Endothelial cell of umbilical vein (primary cell): Measurements from ENCODE around the gene PGF. TPM values are rescaled to one million over a fixed set of nuclear protein-coding genes. Genes with fewer than 3 reads are reported as not detected.

Source experiments
- BruUV-seq: library from RNA; stranded (reverse); fragments of 400-500 nt; replicated peaks from 2 replicates; lab custom pipeline; 2021; lab: Mats Ljungman, UMichigan
- CTCF ChIA-PET: fragments of 300-600, 350-600 bp; sonication (Branson Sonifier 250); formaldehyde crosslinking; loops from one replicate; lab custom pipeline; 2021; ENCODE audit warnings: antibody characterized with exemption, inconsistent platforms; lab: Charles Lee
- POLR2A ChIA-PET: fragments of 300-600, 350-600 bp; sonication (Branson Sonifier 250); formaldehyde crosslinking; loops from one replicate; lab custom pipeline; 2021; ENCODE audit warnings: antibody characterized with exemption, inconsistent platforms; lab: Charles Lee
- DNase-seq: peaks from one replicate; pipeline ENCODE4 v3.0.0-alpha.2; 2011; ENCODE audit warnings: low read depth, low spot score
- FAIRE-seq: peaks from 2 replicates; lab custom pipeline; 2011; peaks lifted over from hg19 to GRCh38; lab: Jason Lieb, UNC
- H2AFZ ChIP-seq: 2 replicates; pipeline ENCODE4 v1.6.0; 2012; ENCODE audit warnings: low read depth, low read length, control low read depth, inconsistent platforms
- H3K27ac ChIP-seq: 2 replicates; pipeline ENCODE4 v1.5.1; 2011; ENCODE audit warnings: low read depth, mild to moderate bottlenecking, control low read depth, low read length, moderate library complexity; ENCODE audit not compliant: insufficient read depth
- H3K27me3 ChIP-seq, 2 experiments: 2 replicates each; pipeline versions ENCODE4 v1.6.0 to v1.6.1; 2011; ENCODE audit warnings: low read length in 2 of 2, mixed read lengths in 1 of 2; ENCODE audit not compliant: control insufficient read depth in 2 of 2, insufficient read depth in 2 of 2
- H3K36me3 ChIP-seq, 2 experiments: 2 replicates in 1 of 2; 3 replicates in 1 of 2; pipeline ENCODE4 v1.5.1; 2011; ENCODE audit warnings: low read length in 2 of 2, mild to moderate bottlenecking in 1 of 2, moderate library complexity in 1 of 2; ENCODE audit not compliant: control insufficient read depth in 2 of 2, insufficient read depth in 2 of 2; ENCODE audit errors: extremely low read depth in 1 of 2
- H3K4me1 ChIP-seq: 3 replicates; pipeline ENCODE4 v1.5.1; 2011; ENCODE audit warnings: mild to moderate bottlenecking, low read length; ENCODE audit not compliant: control insufficient read depth, insufficient read depth; ENCODE audit errors: extremely low read depth
- H3K4me2 ChIP-seq: 2 replicates; pipeline ENCODE4 v1.6.1; 2011; ENCODE audit warnings: low read length, control low read depth, mixed read lengths; ENCODE audit not compliant: insufficient read depth
- H3K4me3 ChIP-seq, 3 experiments: fragments of 200-600 bp in 1 of 3; sonication (generic), shearing (Covaris generic) in 1 of 3; replicated peaks in 1 of 3; 2 replicates each; pipeline ENCODE4 v1.5.1; 2011 to 2016; ENCODE audit warnings: control low read depth in 3 of 3, low read length in 3 of 3, mild to moderate bottlenecking in 2 of 3, inconsistent platforms in 1 of 3, low read depth in 1 of 3, moderate library complexity in 1 of 3; ENCODE audit not compliant: insufficient read depth in 1 of 3
- H3K79me2 ChIP-seq: 2 replicates; pipeline ENCODE4 v1.6.0; 2012; ENCODE audit warnings: low read length, inconsistent platforms; ENCODE audit not compliant: control insufficient read depth, insufficient read depth
- H3K9ac ChIP-seq: replicated peaks from 2 replicates; pipeline ENCODE3; 2011; ENCODE audit warnings: low read length, control low read depth; ENCODE audit not compliant: insufficient read depth; ENCODE audit errors: extremely low read depth
- H3K9me1 ChIP-seq: replicated peaks from 3 replicates; pipeline ENCODE4 v1.6.0; 2011; ENCODE audit warnings: mild to moderate bottlenecking, low read length; ENCODE audit not compliant: control insufficient read depth, insufficient read depth; ENCODE audit errors: extremely low read depth
- H3K9me3 ChIP-seq: replicated peaks from 2 replicates; pipeline ENCODE4 v1.5.1; 2012; ENCODE audit warnings: low read length, inconsistent platforms; ENCODE audit not compliant: control insufficient read depth, insufficient read depth
- H4K20me1 ChIP-seq: replicated peaks from 2 replicates; pipeline ENCODE3; 2011; ENCODE audit warnings: mild to moderate bottlenecking, low read length; ENCODE audit not compliant: control insufficient read depth, insufficient read depth; ENCODE audit errors: extremely low read depth
- CTCF ChIP-seq, 2 donors: IDR thresholded peaks; 1 replicate in 1 of 2; 2 replicates in 1 of 2; pipeline ENCODE4 v1.5.1; 2011; ENCODE audit warnings: low read length in 2 of 2, mild to moderate bottlenecking in 2 of 2, moderate library complexity in 2 of 2, control low read depth in 1 of 2, inconsistent platforms in 1 of 2, low read depth in 1 of 2; ENCODE audit not compliant: insufficient read depth in 1 of 2; ENCODE audit errors: extremely low read depth in 1 of 2
- EZH2 ChIP-seq: IDR thresholded peaks from 2 replicates; pipeline ENCODE4 v1.6.1; 2012; ENCODE audit warnings: borderline replicate concordance, low read depth, mild to moderate bottlenecking, moderate library complexity, low read length, inconsistent platforms; ENCODE audit not compliant: severe bottlenecking
- FOS ChIP-seq: IDR thresholded peaks from 2 replicates; pipeline ENCODE4 v1.6.1; 2011; ENCODE audit warnings: mild to moderate bottlenecking, low read length, moderate library complexity, borderline replicate concordance; ENCODE audit not compliant: insufficient read depth
- GATA2 ChIP-seq: IDR thresholded peaks from 2 replicates; pipeline ENCODE4 v1.7.0; 2011; ENCODE audit warnings: low read depth, mild to moderate bottlenecking, moderate library complexity, mixed read lengths, low read length; ENCODE audit not compliant: insufficient read length, insufficient read depth
- JUN ChIP-seq: IDR thresholded peaks from 2 replicates; pipeline ENCODE4 v1.6.1; 2011; ENCODE audit warnings: borderline replicate concordance, low read depth; ENCODE audit not compliant: insufficient read length, insufficient read depth
- MAX ChIP-seq: IDR thresholded peaks from 2 replicates; pipeline ENCODE4 v1.6.1; 2011; ENCODE audit not compliant: insufficient read depth, insufficient read length
- MYC ChIP-seq: IDR thresholded peaks from one replicate; pipeline ENCODE4 v1.6.1; 2011; ENCODE audit warnings: mild to moderate bottlenecking, low read depth, low read length
- POLR2A ChIP-seq: IDR thresholded peaks from 2 replicates; pipeline ENCODE4 v1.6.1; 2012; ENCODE audit warnings: low read depth, mild to moderate bottlenecking, control low read depth, low read length
- POLR2AphosphoS5 ChIP-seq: IDR thresholded peaks from 2 replicates; pipeline ENCODE4 v1.6.1; 2012; ENCODE audit warnings: low read depth, mild to moderate bottlenecking, control low read depth, low read length, moderate library complexity; ENCODE audit not compliant: insufficient read depth
- dilution Hi-C: fragments of 300-500 bp; cut with MboI; formaldehyde crosslinking; loops from one replicate; pipeline ENCODE4 v1.15.0; 2019; ENCODE audit warnings: low sequenced_read_pairs; ENCODE audit not compliant: extremely low pct_ligation_motif_present
- intact Hi-C: fragments of 100-400 bp; cut with micrococcal nuclease; formaldehyde crosslinking; loops from one replicate; pipeline ENCODE4 v1.10.0; 2022
- polyA plus RNA-seq, 4 experiments: library from polyadenylated mRNA; depleted of rRNA in 3 of 4; stranded (reverse) in 3 of 4; unstranded in 1 of 4; fragments of >200 nt; gene quantifications; 2 replicates each; pipeline versions ENCODE4 v1.2.1 to v1.2.3, GENCODE V29; 2011 to 2012; ENCODE audit warnings: missing spikeins in 1 of 4
- total RNA-seq: library from RNA; stranded (reverse); gene quantifications from 2 replicates; pipeline ENCODE4 v1.2.3, GENCODE V29; 2021

The PGF gene
- total and polyA plus RNA-seq, 2 donors (not counting 3 experiments of a cell fraction or from before 2014, with no cell fraction given) = 89.0 to 206 TPM

- no TSS peak for BruUV-seq
- Histone ChIP-seq H3K27ac (no peak overlapping the region), H3K79me2 (no peaks in the 10 kb centered on the region), H3K36me3 (no peaks in the 10 kb centered on the region), H3K4me1 (peaks cover 7% of the 10 kb centered on the region), H3K9ac (no peak overlapping the region), H3K4me2 (no peak overlapping the region), H3K27me3 (no peaks in the 10 kb centered on the region), H2AFZ (no peak overlapping the region), H3K9me1 (no peaks in the 10 kb centered on the region), H3K4me3 (no peak overlapping the region), H3K9me3 (no peaks in the 10 kb centered on the region), H4K20me1 (no peaks in the 10 kb centered on the region)
- intact Hi-C loops = no loop called here
- TF ChIP-seq POLR2A (no peak), EZH2 (no peak), POLR2AphosphoS5 (no peak), FOS (no peak), CTCF (IDR thresholded peaks at IDR 0.05; ENCODE audit: extremely low read depth in 1 of 2, insufficient read depth in 1 of 2, low read depth in 1 of 2, low read length in 2 of 2) (no peak), GATA2 (no peak), JUN (no peak), MAX (no peak), MYC (no peak)
- FAIRE-seq = no peak
- ChIA-PET POLR2A (no interaction called here), CTCF (interaction anchor here (1.0 to 7.0 kb wide), 3 partner anchors 33 to 178 kb away, joined by 3 to 468 read pairs (median 29); no protein-coding TSS in a partner anchor)
- dilution Hi-C loops = no loop called here
- DNase-seq = no peak
These were observed 44.2 kb downstream of the PGF start for GRCh38 chr14:74911221-74911620.
